ENCODE data around the gene GCC1. TPM values are rescaled to one million over a fixed set of nuclear protein-coding genes. Genes with fewer than 3 reads are reported as not detected.

Gene GCC1
- total RNA-seq, 2 experiments from 2014 or later: 13.3 to 18.3 TPM

DNA sequence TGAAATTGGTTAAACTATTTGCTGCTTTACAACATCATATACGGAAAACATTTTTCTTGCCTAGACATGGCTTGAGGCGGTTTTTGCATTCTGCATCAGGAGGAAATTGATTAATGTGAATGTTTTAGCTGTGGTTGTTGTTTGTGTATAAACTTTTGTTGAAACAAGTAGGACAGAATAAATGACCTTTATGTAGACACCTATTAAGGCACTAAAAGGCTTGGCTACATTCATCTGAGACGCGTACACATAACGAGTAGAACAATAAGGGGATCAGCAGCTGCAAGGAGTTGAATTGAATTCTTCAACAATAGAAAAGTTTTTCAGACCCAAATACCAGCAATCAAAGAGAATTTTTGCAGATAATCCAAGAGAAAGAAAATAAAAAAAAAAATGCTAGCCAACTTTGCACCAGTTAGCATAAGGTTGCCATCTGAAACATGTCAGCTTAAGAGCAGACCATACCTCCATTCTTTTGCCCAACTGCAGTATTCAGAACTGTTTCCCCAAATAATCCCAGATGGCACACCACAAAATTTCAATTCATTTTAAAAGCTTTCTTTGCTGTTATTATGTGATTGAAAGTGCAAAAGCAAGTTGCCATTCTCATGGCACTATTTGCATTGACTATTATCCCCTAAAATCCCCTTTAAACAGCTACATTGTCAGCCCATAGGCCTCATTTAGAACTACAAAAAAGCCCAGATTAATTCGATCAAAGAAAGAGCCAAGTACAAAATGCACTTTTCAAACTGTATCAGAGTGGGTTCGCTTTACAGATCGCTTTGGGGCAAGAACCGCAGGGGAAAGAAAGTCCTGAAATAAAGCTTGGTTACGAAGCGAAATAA lies 49.6 kb downstream of the GCC1 start:
- Histone ChIP-seq H3K36me3 (ENCODE audit: insufficient read depth, low read length) (no peaks in the 10 kb centered on the region), H4K20me1 (ENCODE audit: insufficient read depth, low read length) (no peaks in the 10 kb centered on the region), H3K27ac (ENCODE audit: low read depth, low read length, poor library complexity, severe bottlenecking) (no peak overlapping the region), H2AFZ (ENCODE audit: low read length) (no peak overlapping the region), H3K4me2 (ENCODE audit: low read length) (no peak overlapping the region), H3K9me3 (ENCODE audit: low read length) (no peaks in the 10 kb centered on the region), H3K9me2 (ENCODE audit: insufficient read depth, low read length) (no peaks in the 10 kb centered on the region), H3K4me1 (ENCODE audit: insufficient read depth, low read length, poor library complexity, severe bottlenecking) (no peaks in the 10 kb centered on the region), H3K79me2 (ENCODE audit: insufficient read depth, low read depth, low read length) (no peaks in the 10 kb centered on the region), H3K4me3 (ENCODE audit: low read depth, low read length, poor library complexity, severe bottlenecking) (no peak overlapping the region)
- intact Hi-C loops (cut with micrococcal nuclease; ENCODE audit: unreplicated experiment): no loop called here
- ChIA-PET POLR2A (no interaction called here), CTCF (ENCODE audit: unreplicated experiment) (interaction anchor here (0.6 kb wide), 1 partner anchor 173 kb away, joined by 5 read pairs; no protein-coding TSS in a partner anchor)
- no peak for DNase-seq (ENCODE audit: low spot score)
- BruUV-seq (replicated peaks): no TSS peak
- TF ChIP-seq EZH2phosphoT487 (IDR thresholded peaks at IDR 0.05; ENCODE audit: borderline replicate concordance, low read depth, low read length): no peak
- TF ChIP-seq, protein P1, sequence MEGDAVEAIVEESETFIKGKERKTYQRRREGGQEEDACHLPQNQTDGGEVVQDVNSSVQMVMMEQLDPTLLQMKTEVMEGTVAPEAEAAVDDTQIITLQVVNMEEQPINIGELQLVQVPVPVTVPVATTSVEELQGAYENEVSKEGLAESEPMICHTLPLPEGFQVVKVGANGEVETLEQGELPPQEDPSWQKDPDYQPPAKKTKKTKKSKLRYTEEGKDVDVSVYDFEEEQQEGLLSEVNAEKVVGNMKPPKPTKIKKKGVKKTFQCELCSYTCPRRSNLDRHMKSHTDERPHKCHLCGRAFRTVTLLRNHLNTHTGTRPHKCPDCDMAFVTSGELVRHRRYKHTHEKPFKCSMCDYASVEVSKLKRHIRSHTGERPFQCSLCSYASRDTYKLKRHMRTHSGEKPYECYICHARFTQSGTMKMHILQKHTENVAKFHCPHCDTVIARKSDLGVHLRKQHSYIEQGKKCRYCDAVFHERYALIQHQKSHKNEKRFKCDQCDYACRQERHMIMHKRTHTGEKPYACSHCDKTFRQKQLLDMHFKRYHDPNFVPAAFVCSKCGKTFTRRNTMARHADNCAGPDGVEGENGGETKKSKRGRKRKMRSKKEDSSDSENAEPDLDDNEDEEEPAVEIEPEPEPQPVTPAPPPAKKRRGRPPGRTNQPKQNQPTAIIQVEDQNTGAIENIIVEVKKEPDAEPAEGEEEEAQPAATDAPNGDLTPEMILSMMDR (conservative IDR thresholded peaks at IDR 0.05; ENCODE audit: low read length): no peak

DNA sequence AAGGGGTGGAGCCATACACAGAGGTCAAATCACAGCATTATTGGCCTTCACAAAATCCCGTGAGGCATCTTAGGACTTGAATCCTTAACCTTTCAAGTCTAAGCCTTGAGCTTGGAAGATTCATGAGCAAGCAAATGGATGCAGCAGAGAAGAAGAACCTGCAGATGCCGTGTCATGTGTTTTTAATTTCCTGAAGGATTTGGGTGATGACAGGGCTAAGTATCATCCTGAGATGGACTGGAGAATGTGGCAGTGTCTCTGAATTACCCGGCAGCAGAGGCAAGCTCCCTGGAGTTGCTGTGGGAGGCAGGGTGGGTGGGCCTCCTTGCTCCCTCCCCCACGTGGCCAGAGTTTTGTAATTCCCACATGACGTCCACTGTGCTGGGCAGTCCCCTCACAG lies 50.8 kb downstream of the GCC1 start:
- H3K4me3 ChIP-seq (ENCODE audit: low read depth, low read length, poor library complexity, severe bottlenecking): no peak overlapping the region
- no peaks in the 10 kb centered on the region for H3K9me2 ChIP-seq (ENCODE audit: insufficient read depth, low read length)
- BruUV-seq (replicated peaks): no TSS peak
- ChIA-PET CTCF (ENCODE audit: unreplicated experiment) (no interaction called here), POLR2A (no interaction called here)
- intact Hi-C loops (cut with micrococcal nuclease; ENCODE audit: unreplicated experiment): no loop called here
- no peaks in the 10 kb centered on the region for H3K79me2 ChIP-seq (ENCODE audit: insufficient read depth, low read depth, low read length)
- H3K4me1 ChIP-seq (ENCODE audit: insufficient read depth, low read length, poor library complexity, severe bottlenecking): no peaks in the 10 kb centered on the region
- no peak overlapping the region for H3K4me2 ChIP-seq (ENCODE audit: low read length)
- no peak overlapping the region for H2AFZ ChIP-seq (ENCODE audit: low read length)
- DNase-seq (ENCODE audit: low spot score): no peak
- TF ChIP-seq EZH2phosphoT487 (IDR thresholded peaks at IDR 0.05; ENCODE audit: borderline replicate concordance, low read depth, low read length): no peak
- TF ChIP-seq, protein P1 (conservative IDR thresholded peaks at IDR 0.05; ENCODE audit: low read length): no peak
- H3K36me3 ChIP-seq (ENCODE audit: insufficient read depth, low read length): no peaks in the 10 kb centered on the region
- no peaks in the 10 kb centered on the region for H3K9me3 ChIP-seq (ENCODE audit: low read length)
- no peaks in the 10 kb centered on the region for H4K20me1 ChIP-seq (ENCODE audit: insufficient read depth, low read length)
- no peak overlapping the region for H3K27ac ChIP-seq (ENCODE audit: low read depth, low read length, poor library complexity, severe bottlenecking)

DNA sequence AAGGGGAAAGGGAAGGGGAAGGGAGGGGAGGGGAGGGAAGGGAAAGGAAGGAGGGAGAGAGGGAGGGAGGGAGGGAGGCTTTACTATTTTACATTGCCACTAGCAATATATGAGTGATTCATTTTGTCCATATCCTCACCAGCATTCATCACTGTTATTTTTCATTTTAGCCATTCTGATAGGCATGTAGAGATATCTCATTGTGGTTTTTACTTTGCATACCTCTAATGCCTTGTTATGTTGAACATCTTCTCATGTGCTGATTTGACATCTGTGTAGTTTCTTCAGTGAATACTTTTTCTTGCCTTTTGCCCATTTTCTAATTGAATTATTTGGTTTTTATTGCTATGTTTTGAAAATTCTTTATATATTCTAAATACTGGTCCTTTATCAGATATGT lies 52.7 kb downstream of the GCC1 start:
- H4K20me1 ChIP-seq (ENCODE audit: insufficient read depth, low read length): no peaks in the 10 kb centered on the region

More for the DNA sequence above, 52.7 kb downstream of the GCC1 start:
- intact Hi-C loops (cut with micrococcal nuclease; ENCODE audit: unreplicated experiment): no loop called here
- Histone ChIP-seq H3K4me2 (ENCODE audit: low read length) (no peak overlapping the region), H3K4me1 (ENCODE audit: insufficient read depth, low read length, poor library complexity, severe bottlenecking) (no peaks in the 10 kb centered on the region), H3K79me2 (ENCODE audit: insufficient read depth, low read depth, low read length) (no peaks in the 10 kb centered on the region), H3K36me3 (ENCODE audit: insufficient read depth, low read length) (no peaks in the 10 kb centered on the region), H2AFZ (ENCODE audit: low read length) (no peak overlapping the region), H3K27ac (ENCODE audit: low read depth, low read length, poor library complexity, severe bottlenecking) (no peak overlapping the region), H3K4me3 (ENCODE audit: low read depth, low read length, poor library complexity, severe bottlenecking) (no peak overlapping the region), H3K9me3 (ENCODE audit: low read length) (no peaks in the 10 kb centered on the region), H3K9me2 (ENCODE audit: insufficient read depth, low read length) (no peaks in the 10 kb centered on the region)
- no TSS peak for BruUV-seq (replicated peaks)
- TF ChIP-seq, protein P1 (conservative IDR thresholded peaks at IDR 0.05; ENCODE audit: low read length): no peak
- no peak for TF ChIP-seq EZH2phosphoT487 (IDR thresholded peaks at IDR 0.05; ENCODE audit: borderline replicate concordance, low read depth, low read length)
- ChIA-PET CTCF (ENCODE audit: unreplicated experiment) (no interaction called here), POLR2A (interaction anchor here (0.6 kb wide), 1 partner anchor 28 kb away, joined by 3 read pairs; no protein-coding TSS in a partner anchor)
- no peak for DNase-seq (ENCODE audit: low spot score)

Measured in OCI-LY7 (cell line).